SIG-M5 treated with dmso at 0.1 percent for 504 hours (cell line): ENCODE measurements around the gene IGFLR1.
"Not testable (repeated sequence)": the region's sequence is repeated elsewhere in the genome, so short reads cannot be mapped to it uniquely, and the experiment has no call there.

Source experiments
- DNase-seq: peaks from one replicate; lab custom pipeline; 2025; ENCODE audit not compliant: unreplicated experiment; lab: John Stamatoyannopoulos, UW

IGFLR1 gene

DNA sequence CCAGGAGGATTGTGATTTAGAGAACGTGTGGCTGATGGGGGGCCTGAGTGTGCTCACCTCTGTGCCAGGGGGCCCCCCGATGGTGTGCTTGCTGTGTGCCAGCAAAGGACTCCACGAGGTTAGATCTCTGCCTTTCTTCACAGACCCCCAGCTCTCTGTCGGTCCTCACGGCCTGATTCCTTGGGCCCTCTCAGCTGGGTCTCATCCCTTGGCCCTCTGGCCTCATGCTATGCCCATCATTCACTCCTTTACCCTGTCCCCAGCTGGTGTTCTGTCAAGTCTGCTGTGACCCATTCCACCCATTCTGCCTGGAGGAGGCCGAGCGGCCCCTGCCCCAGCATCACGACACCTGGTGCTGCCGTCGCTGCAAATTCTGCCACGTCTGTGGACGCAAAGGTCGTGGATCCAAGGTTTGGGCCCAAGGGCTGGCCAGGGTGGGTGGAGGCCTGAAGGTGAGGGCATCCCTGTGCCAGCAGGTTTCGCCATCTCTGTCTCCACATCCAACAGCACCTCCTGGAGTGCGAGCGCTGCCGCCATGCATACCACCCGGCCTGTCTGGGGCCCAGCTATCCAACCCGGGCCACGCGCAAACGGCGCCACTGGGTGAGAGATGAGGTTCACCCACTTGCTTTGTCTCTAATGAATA is 16.9 kb downstream of the IGFLR1 start:
- no peak for DNase-seq

DNA sequence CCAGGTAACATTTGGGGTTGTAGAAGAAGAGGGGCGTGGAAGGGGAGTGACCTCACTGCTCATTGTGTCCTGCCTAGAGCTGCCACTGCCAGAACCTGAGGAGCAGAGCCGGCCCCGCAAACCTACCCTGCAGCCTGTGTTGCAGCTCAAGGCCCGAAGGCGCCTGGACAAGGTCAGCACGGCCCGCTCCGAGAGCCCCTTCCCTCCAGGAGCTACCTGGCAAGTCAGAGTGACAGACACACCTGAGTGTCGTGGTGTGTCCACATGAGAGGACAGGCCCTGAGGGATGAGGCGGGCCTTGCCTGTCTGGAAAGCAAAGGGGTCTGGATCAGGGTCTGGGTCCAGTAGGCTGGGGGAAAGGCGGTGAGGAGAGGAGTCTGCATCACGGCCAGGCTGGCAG is 17.7 kb downstream of the IGFLR1 start:
- DNase-seq = no peak

DNA sequence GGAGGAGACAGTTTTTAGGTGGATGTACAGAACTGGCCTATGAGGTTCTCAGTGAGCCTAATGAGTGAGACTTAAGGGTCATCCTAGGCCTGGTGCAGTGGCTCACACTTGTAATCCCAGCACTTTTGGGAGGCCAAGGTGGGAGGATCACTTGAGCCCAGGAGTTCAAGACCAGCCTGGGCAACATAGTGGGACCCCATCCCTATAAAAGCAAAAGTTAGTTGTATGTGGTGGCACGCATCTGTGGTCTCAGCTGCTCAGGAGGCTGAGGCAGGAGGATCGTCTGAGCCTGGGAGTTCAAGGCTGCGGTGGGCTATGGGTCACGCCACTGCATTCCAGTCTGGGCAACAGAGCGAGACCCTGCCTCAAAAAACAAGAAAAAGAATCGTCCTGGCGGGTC is 18.1 kb downstream of the IGFLR1 start:
- DNase-seq = not testable (repeated sequence)

DNA sequence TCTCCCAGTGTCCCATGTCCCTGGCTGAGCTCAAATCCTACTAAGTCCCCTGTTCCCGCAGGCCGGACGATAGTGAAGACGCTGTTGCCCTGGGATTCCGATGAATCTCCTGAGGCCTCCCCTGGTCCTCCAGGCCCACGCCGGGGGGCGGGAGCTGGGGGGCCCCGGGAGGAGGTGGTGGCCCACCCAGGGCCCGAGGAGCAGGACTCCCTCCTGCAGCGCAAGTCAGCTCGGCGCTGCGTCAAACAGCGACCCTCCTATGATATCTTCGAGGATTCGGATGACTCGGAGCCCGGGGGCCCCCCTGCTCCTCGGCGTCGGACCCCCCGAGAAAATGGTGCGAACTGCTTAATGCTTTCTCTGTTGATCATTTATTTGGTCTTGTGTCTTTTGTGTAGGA is 18.6 kb downstream of the IGFLR1 start:
- DNase-seq = no peak

DNA sequence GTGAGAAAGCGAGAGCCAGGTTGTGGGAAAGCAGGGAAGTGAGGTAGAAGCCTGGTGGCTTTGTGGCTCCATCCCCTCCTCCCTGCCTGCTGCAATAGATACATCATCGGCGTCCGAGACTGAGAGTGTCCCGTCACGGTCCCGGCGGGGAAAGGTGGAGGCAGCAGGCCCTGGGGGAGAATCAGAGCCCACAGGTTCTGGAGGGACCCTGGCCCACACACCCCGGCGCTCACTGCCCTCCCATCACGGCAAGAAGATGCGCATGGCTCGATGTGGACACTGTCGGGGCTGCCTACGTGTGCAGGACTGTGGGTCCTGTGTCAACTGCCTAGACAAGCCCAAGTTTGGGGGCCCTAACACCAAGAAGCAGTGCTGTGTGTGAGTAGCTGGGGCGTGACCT is 19.4 kb downstream of the IGFLR1 start:
- DNase-seq = no peak

DNA sequence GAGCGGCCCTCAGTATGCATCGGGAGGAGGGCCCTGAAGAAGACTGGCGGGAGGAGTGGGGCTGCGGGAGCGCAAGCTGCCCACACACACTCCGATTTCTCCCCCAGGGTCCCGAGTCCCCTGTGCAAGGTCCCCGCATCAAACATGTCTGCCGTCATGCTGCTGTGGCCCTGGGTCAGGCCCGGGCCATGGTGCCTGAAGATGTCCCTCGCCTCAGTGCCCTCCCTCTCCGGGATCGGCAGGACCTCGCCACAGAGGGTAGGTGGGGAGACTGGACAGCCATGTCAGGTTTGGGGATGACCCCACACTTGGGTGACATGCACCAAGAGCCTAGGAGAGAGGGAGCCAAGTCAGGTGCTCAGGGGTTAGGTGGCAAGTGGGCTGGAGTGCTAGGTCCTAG is 19.8 kb downstream of the IGFLR1 start:
- no peak for DNase-seq

DNA sequence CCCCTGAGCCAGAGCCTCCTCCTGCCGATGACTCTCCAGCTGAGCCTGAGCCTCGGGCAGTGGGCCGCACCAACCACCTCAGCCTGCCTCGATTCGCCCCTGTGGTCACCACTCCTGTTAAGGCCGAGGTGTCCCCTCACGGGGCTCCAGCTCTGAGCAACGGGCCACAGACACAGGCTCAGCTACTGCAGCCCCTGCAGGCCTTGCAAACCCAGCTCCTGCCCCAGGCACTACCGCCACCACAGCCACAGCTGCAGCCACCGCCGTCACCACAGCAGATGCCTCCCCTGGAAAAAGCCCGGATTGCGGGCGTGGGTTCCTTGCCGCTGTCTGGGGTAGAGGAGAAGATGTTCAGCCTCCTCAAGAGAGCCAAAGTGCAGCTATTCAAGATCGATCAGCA is 20.9 kb downstream of the IGFLR1 start:
- no peak for DNase-seq

DNA sequence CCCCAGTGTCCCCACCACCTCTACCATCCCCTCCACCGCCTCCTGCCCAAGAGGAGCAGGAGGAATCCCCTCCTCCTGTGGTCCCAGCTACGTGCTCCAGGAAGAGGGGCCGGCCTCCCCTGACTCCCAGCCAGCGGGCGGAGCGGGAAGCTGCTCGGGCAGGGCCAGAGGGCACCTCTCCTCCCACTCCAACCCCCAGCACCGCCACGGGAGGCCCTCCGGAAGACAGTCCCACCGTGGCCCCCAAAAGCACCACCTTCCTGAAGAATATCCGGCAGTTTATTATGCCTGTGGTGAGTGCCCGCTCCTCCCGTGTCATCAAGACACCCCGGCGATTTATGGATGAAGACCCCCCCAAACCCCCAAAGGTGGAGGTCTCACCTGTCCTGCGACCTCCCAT is 21.6 kb downstream of the IGFLR1 start:
- no peak for DNase-seq

DNA sequence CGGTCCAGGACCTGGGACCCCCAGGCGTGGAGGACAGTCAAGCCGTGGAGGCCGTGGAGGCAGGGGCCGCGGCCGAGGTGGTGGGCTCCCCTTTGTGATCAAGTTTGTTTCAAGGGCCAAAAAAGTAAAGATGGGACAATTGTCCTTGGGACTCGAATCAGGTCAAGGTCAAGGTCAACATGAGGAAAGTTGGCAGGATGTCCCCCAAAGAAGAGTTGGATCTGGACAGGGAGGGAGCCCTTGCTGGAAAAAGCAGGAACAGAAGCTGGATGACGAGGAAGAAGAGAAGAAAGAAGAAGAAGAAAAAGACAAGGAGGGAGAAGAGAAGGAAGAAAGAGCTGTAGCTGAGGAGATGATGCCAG is 22.1 kb downstream of the IGFLR1 start:
- no peak for DNase-seq

DNA sequence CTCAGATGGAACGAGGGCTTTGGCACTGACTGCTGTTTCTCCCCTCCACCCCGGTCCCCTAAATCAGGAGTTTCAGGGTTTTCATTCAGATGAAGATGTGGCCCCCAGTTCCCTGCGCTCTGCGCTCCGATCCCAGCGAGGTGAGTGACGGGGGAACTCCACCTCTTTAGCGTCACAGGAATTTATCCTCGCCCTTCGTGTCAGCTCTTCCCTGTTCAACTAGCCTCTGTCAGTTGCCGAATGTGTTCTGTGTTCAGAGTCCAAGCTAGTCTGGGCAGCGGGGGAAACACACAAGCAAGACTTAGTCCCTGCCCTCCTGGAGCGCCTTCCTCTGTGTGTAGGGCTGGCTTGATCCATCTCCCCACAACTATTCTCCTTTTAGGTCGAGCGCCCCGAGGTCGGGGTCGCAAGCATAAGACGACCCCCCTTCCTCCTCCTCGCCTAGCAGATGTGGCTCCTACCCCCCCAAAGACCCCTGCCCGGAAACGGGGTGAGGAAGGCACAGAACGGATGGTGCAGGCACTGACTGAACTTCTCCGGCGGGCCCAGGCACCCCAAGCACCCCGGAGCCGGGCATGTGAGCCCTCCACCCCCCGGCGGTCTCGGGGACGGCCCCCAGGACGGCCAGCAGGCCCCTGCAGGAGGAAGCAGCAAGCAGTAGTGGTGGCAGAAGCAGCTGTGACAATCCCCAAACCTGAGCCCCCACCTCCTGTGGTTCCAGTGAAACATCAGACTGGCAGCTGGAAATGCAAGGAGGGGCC is 22.7 kb downstream of the IGFLR1 start:
- DNase-seq = no peak

DNA sequence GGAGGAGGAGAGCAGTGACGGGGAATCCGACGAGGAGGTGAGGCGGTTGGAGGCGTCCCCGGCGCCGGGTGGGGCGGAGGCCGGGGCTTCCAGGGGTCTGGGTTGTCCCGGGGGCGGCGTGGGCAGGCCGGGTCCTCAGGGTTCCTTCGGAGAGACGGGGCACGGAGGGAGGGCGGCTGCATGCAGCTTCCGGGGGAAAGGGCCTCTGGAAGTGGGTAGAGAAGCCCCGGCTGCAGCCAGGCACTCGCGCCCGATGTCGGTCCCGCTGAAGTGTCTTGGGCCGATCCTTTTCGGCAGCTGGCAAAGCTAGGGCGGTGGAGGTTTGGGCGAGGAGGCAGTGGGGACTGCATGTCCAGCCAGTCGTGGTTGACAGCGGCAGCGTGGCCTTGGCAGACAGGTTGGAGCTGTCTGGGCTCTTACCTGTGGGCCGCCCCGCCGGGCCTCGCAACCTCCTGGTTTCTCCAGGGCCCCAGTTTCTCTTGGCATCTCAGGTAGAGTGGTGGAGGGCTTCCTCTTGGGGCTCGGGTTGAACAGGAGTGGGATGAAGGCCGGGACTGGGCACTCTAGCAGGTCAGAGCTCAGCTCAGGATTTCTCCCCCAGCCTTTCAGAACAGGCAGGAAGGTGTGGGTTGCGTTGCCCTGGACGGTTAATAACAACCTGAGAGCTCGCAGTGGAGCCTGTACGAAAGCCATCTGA is 23.8 kb downstream of the IGFLR1 start:
- DNase-seq = no peak

DNA sequence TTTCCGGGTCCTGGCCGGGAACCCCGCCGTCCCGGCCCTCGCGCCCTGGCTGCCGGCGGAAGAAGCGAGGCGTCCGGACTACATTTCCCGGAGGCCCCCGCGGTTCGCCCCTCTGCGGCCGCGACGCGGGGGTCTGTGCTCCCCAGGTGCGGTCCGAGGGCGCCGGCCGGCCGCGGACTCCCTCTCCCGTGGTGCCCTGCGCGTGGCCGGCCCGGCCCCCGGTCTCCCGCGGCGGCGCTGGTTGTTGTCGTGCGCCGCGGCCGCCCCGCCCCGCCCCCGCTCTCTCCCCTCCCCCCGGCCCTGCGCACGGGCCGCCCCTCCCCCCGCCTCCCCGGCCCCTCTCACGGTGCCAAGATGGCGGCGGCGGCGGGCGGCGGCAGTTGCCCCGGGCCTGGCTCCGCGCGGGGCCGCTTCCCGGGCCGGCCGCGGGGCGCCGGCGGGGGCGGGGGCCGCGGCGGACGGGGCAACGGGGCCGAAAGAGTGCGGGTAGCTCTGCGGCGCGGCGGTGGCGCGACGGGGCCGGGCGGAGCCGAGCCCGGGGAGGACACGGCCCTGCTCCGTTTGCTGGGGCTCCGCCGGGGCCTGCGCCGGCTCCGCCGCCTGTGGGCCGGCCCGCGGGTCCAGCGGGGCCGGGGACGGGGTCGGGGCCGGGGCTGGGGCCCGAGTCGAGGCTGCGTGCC is 24.4 kb downstream of the IGFLR1 start, which contains the start of gene KMT2B:
TSS of gene KMT2B (plus strand) at position 339 of the 680 bp plus-strand sequence. CDS start at position 355, 16 bp downstream.
- no peak for DNase-seq

DNA sequence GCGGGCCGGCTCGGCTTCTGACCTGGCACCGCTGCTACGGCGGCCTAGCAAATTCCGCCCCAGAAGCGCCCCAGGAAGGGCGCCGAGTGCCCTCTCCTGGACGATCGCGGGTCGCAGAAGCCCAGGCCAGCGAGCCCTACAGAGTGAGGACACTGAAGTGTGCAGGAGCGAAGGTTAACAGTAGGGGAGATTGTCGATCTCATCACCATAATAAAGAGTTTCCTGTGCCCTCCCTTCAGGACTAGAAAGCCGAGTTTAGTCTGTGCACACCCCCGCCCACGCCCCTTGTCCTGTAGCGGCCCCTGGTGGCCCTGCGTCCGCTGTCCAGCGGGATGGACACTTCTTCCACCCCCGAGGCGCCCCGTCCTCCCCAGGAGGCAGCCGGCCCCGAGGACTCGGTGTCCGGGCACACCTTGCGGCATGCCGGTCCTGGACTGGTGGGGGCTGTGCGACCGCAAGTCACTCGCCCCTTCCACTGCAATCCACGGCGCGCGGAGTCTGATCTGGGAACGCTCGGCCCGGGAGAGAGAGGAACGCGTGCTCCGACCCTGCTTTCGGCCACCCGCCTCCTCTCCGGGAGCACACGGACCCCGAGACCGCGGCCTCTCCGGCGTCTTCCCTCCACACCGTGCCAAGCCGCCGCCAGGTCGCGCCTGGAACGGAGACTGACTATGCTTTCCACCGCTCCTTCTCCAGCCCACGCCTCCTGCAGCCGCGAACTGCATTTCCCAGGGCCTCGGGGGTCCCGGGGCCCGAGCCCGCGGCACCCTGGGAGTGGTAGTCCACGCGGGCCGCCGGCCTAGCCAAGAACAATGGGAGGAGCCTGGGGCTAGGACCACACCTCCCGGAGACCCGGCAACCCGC is 25.2 kb downstream of the IGFLR1 start:
- DNase-seq = peak; percentile 94

DNA sequence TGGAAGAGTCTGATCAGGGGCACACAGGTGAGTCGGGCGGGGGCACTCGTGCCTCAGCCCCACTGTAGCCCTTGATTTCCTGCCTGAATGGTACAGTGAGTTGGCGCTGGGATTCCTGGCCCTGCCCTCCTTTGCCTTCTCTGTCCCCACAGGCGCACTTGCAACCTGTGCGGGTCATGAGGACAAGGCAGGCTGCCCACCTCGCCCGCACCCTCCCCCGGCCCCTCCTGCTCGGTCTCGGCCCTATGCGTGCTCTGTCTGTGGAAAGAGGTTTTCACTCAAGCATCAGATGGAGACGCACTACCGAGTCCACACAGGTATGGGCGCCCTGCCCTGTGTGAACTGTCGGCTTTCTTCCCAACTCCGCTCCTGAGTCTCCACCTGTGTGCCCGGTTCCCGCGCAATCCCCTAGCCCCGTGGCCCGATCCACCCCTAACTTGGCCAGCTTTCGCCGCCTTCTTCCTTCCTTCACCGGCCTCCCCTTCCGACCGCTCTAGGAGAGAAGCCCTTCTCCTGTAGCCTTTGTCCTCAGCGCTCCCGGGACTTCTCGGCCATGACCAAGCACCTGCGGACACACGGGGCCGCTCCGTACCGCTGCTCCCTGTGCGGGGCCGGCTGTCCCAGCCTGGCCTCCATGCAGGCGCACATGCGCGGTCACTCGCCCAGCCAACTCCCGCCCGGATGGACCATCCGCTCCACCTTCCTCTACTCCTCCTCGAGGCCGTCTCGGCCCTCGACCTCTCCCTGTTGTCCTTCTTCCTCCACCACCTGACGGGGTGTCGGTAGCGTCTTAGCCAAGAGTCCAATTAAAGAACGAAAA is 26.1 kb downstream of the IGFLR1 start:
- DNase-seq = no peak

DNA sequence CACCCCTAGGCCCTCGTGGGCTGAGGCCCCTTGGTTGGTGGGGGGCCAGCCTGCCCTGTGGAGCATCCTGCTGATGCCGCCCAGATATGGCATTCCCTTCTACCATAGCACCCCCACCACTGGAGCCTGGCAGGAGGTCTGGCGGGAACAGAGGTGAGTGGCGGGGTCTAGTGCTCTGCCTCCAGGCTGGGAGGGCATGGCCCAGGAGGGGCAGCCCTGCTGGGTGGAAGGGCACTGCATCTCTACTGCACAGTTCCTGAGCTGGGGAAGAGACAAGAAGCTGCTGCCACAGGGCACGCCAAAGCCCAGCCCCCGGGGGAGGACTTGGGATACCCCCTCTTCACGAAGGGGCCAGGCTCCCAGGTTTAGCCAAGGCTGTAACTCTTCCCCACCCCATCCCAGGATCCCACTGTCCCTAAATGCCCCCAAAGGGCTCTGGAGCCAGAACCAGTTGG is 26.9 kb downstream of the IGFLR1 start:
- no peak for DNase-seq

DNA sequence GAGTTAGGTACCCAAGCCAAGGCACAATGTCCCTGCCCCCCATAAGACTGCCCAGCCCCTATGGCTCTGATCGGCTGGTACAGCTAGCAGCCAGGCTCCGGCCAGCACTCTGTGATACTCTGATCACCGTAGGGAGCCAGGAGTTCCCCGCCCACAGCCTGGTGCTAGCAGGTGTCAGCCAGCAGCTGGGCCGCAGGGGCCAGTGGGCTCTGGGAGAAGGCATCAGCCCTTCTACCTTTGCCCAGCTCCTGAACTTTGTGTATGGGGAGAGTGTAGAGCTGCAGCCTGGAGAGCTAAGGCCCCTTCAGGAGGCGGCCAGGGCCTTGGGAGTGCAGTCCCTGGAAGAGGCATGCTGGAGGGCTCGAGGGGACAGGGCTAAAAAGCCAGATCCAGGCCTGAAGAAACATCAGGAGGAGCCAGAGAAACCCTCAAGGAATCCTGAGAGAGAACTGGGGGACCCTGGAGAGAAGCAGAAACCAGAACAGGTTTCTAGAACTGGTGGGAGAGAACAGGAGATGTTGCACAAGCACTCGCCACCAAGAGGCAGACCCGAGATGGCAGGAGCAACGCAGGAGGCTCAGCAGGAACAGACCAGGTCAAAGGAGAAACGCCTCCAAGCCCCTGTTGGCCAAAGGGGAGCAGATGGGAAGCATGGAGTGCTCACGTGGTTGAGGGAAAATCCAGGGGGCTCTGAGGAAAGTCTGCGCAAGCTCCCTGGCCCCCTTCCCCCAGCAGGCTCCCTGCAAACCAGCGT is 27.5 kb downstream of the IGFLR1 start:
- DNase-seq = peak; percentile 46

DNA sequence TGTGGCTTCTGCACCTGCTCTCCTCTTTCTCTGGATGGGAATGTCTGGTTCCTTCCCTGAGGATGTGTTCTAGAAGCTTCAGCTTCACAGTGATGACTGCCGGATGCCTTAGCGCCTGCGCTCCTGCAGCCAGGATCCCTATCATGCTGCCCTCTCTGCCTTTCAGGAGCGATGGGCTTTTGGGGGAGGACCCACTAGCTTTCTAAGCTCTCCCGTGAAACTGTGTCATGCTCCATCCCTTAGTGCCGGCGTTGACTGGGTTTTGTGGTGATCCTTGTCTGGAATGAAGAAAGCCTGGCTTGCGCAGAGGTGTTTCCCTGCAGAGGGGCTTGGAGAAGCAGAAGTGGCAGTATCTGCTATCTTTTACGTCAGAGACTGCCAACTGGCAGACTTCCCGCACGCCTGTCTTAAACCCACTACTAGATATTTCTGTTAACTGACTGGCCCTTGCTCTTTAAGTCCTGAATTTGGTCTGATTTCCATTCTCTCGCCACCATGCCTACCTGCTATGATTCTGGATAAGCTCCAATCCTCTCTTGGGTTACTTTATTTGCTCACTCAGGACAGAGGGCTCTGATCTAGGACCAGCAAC is 28.3 kb downstream of the IGFLR1 start:
- DNase-seq = no peak

DNA sequence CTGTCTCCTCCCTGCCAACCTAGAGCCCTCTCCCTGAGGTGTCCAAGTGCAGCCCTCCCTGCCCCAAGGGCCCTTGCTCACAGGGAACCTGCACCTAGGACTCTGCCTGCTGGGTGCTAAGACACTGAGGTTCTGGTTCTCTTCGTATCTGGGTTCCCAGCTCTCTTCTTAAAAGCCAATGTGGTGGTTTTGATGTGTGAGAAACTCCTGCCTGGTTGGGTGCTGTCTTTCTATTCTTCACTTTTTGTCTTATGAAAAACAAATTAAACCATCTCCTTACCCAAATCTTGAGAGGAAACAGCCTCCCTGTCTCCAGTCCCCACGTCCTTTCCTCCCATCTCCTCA is 28.8 kb downstream of the IGFLR1 start:
- DNase-seq = no peak
